CD14-positive monocyte (primary cell): Measurements from ENCODE around the gene BANP. TPM values are rescaled to one million over a fixed set of nuclear protein-coding genes. Genes with fewer than 3 reads are reported as not detected.
A peak's percentile ranks its signal among the peaks of the same experiment; 100 is the strongest.
"Not testable (repeated sequence)": the region's sequence is repeated elsewhere in the genome, so short reads cannot be mapped to it uniquely, and the experiment has no call there.

Experiments
- DNase-seq, 3 donors: peaks; one replicate each; pipeline ENCODE4 v3.0.0-alpha.2; 2011 to 2022
- H2AFZ ChIP-seq: 2 replicates; pipeline ENCODE4 v1.6.0; 2012; ENCODE audit warnings: mild to moderate bottlenecking, low read depth, low read length, inconsistent platforms; ENCODE audit not compliant: insufficient read depth, poor library complexity, severe bottlenecking
- H3K27ac ChIP-seq, 2 donors: 1 replicate in 1 of 2; 2 replicates in 1 of 2; pipeline ENCODE4 v1.5.1; 2012 to 2013; ENCODE audit warnings: low read length in 2 of 2, control low read depth in 1 of 2, inconsistent platforms in 1 of 2, low read depth in 1 of 2, mild to moderate bottlenecking in 1 of 2
- H3K27me3 ChIP-seq, 2 donors: one replicate each; pipeline versions ENCODE4 v1.6.0 to v1.6.1; 2011 to 2013; ENCODE audit warnings: low read length in 2 of 2; ENCODE audit not compliant: control insufficient read depth in 2 of 2, insufficient read depth in 2 of 2
- H3K36me3 ChIP-seq, 2 donors: replicated peaks in 1 of 2; 1 replicate in 1 of 2; 2 replicates in 1 of 2; pipeline versions ENCODE4 v1.5.1 to v1.6.1; 2012 to 2013; ENCODE audit warnings: low read length in 2 of 2, control low read depth in 1 of 2, inconsistent platforms in 1 of 2, mild to moderate bottlenecking in 1 of 2; ENCODE audit not compliant: insufficient read depth in 2 of 2, control insufficient read depth in 1 of 2
- H3K4me1 ChIP-seq, 2 donors: 1 replicate in 1 of 2; 2 replicates in 1 of 2; pipeline versions ENCODE4 v1.5.1 to v1.6.1; 2012 to 2013; ENCODE audit warnings: low read length in 2 of 2, control low read depth in 1 of 2, inconsistent platforms in 1 of 2, mild to moderate bottlenecking in 1 of 2, moderate library complexity in 1 of 2; ENCODE audit not compliant: insufficient read depth in 2 of 2, control insufficient read depth in 1 of 2
- H3K4me2 ChIP-seq: replicated peaks from 2 replicates; pipeline ENCODE3; 2012; ENCODE audit warnings: low read length, moderate library complexity, mild to moderate bottlenecking; ENCODE audit not compliant: poor library complexity, severe bottlenecking; ENCODE audit errors: extremely low read depth
- H3K4me3 ChIP-seq, 3 experiments: fragments of 200-600 bp in 1 of 3; sonication (generic) in 1 of 3; replicated peaks in 1 of 3; 1 replicate in 2 of 3; 2 replicates in 1 of 3; pipeline ENCODE4 v1.5.1; 2011 to 2013; ENCODE audit warnings: low read length in 3 of 3, mild to moderate bottlenecking in 3 of 3, control low read depth in 2 of 3, low read depth in 2 of 3, inconsistent platforms in 1 of 3, moderate library complexity in 1 of 3
- H3K79me2 ChIP-seq: 2 replicates; pipeline ENCODE4 v1.6.0; 2012; ENCODE audit warnings: mild to moderate bottlenecking, control low read depth, inconsistent platforms, low read length, moderate library complexity; ENCODE audit not compliant: insufficient read depth
- H3K9ac ChIP-seq: 2 replicates; pipeline ENCODE4 v1.6.0; 2017; ENCODE audit warnings: low read length, mild to moderate bottlenecking; ENCODE audit not compliant: insufficient read depth, poor library complexity, severe bottlenecking
- H3K9me3 ChIP-seq, 2 donors: replicated peaks in 1 of 2; 1 replicate in 1 of 2; 2 replicates in 1 of 2; pipeline versions ENCODE4 v1.5.1 to v1.6.1; 2012 to 2013; ENCODE audit warnings: low read length in 2 of 2, control low read depth in 1 of 2; ENCODE audit not compliant: control insufficient read depth in 1 of 2, insufficient read depth in 1 of 2
- H4K20me1 ChIP-seq: 2 replicates; pipeline ENCODE4 v1.6.0; 2012; ENCODE audit warnings: mild to moderate bottlenecking, low read length, control low read depth, moderate library complexity; ENCODE audit not compliant: insufficient read depth
- H3K27ac Mint-ChIP-seq, 7 donors: one replicate each; pipeline ENCODE4 v1.8.0; 2020; ENCODE audit warnings: mild to moderate bottlenecking in 7 of 7, mixed read lengths in 7 of 7, moderate library complexity in 6 of 7, inconsistent platforms in 2 of 7
- H3K27me3 Mint-ChIP-seq, 3 donors: one replicate each; pipeline ENCODE4 v1.8.0; 2021 to 2022; ENCODE audit warnings: low read depth in 3 of 3, mild to moderate bottlenecking in 3 of 3, mixed read lengths in 3 of 3, moderate library complexity in 3 of 3, inconsistent platforms in 1 of 3
- H3K36me3 Mint-ChIP-seq, 2 donors: one replicate each; pipeline ENCODE4 v1.8.0; 2020; ENCODE audit warnings: mixed read lengths in 2 of 2, inconsistent platforms in 1 of 2, mild to moderate bottlenecking in 1 of 2
- H3K4me1 Mint-ChIP-seq: one replicate; pipeline ENCODE4 v1.8.0; 2020; ENCODE audit warnings: mild to moderate bottlenecking, mixed read lengths
- H3K4me3 Mint-ChIP-seq, 2 donors: one replicate each; pipeline ENCODE4 v1.8.0; 2020; ENCODE audit warnings: mild to moderate bottlenecking in 2 of 2, mixed read lengths in 2 of 2, moderate library complexity in 1 of 2
- H3K9me3 Mint-ChIP-seq, 7 donors: one replicate each; pipeline ENCODE4 v1.8.0; 2020 to 2022; ENCODE audit warnings: mixed read lengths in 7 of 7, mild to moderate bottlenecking in 6 of 7, moderate library complexity in 6 of 7, inconsistent platforms in 2 of 7
- WGBS: methylation state at CpG from one replicate; pipeline ENCODE4 v1.1.5; 2013; ENCODE audit warnings: missing lambda C conversion rate; ENCODE audit not compliant: insufficient coverage; 5-methylcytosine and 5-hydroxymethylcytosine counted together
- intact Hi-C, 2 donors: fragments of 100-400 bp; cut with micrococcal nuclease; formaldehyde crosslinking; loops; one replicate each; pipeline versions ENCODE4 v1.15.0 to v1.15.1; 2023
- polyA plus RNA-seq, 3 donors: library from polyadenylated mRNA; depleted of rRNA in 1 of 3; unstranded in 2 of 3; stranded (reverse) in 1 of 3; fragments of 300-500 nt in 2 of 3; fragments of >200 nt in 1 of 3; fragmentation: Illumina TruSeq in 2 of 3; gene quantifications; 1 replicate in 2 of 3; 2 replicates in 1 of 3; pipeline ENCODE4 v1.2.3, GENCODE V29; 2012 to 2021
- TF ChIP-seq, protein P1 (sequence below): fragments of 200-600 bp; IDR thresholded peaks from one replicate; pipeline ENCODE4 v1.8.0; 2022; ENCODE audit warnings: antibody characterized with exemption, mild to moderate bottlenecking

Gene BANP
- polyA plus RNA-seq, 3 donors = 10.1 to 40.9 (median 11.7) TPM

DNA sequence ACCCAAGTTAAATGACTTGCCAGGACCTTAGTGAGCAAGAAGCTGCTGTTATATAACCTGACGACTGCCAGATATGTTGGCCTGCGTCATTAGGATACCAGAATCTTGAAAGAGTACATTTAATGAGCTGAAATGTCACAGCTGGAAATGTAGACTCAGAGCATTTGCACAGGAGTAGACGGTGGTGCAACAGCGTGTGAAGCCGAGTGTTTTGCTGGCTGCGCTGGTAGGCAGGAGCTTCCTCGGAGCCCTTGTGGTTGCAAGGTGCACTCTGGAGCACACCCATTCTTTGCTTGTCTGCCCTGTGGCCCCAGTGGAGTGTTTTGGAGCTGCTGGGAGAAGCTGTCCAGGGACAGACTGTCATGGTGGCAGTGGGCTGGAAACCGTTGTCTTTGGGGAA, 79.3 kb downstream of the BANP start:
- Mint-ChIP-seq H3K27me3 (no peaks in the 10 kb centered on the region), H3K4me1 (peaks cover 10% of the 10 kb centered on the region), H3K27ac (no peak overlapping the region), H3K36me3 (peaks cover 72 to 90% of the 10 kb centered on the region in 2 donors), H3K9me3 (peaks cover 0 to 3% (median 0%) of the 10 kb centered on the region in 7 donors), H3K4me3 (no peak overlapping the region)
- peaks cover 9 to 10% of the 10 kb centered on the region in 2 donors for H3K4me1 ChIP-seq
- H3K9ac ChIP-seq = no peak overlapping the region
- 95% methylated on average over 8 of the region's 8 CpGs for WGBS
- no peaks in the 10 kb centered on the region for H3K27me3 ChIP-seq
- no peaks in the 10 kb centered on the region for H3K79me2 ChIP-seq
- DNase-seq = no peak
- peaks cover 11% of the 10 kb centered on the region for H4K20me1 ChIP-seq
- intact Hi-C loops = no loop called here
- peaks cover 36 to 58% of the 10 kb centered on the region in 2 donors for H3K36me3 ChIP-seq
- TF ChIP-seq, protein P1, sequence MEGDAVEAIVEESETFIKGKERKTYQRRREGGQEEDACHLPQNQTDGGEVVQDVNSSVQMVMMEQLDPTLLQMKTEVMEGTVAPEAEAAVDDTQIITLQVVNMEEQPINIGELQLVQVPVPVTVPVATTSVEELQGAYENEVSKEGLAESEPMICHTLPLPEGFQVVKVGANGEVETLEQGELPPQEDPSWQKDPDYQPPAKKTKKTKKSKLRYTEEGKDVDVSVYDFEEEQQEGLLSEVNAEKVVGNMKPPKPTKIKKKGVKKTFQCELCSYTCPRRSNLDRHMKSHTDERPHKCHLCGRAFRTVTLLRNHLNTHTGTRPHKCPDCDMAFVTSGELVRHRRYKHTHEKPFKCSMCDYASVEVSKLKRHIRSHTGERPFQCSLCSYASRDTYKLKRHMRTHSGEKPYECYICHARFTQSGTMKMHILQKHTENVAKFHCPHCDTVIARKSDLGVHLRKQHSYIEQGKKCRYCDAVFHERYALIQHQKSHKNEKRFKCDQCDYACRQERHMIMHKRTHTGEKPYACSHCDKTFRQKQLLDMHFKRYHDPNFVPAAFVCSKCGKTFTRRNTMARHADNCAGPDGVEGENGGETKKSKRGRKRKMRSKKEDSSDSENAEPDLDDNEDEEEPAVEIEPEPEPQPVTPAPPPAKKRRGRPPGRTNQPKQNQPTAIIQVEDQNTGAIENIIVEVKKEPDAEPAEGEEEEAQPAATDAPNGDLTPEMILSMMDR = no peak
- no peak overlapping the region for H3K27ac ChIP-seq
- no peak overlapping the region for H3K4me2 ChIP-seq
- H3K9me3 ChIP-seq = no peaks in the 10 kb centered on the region
- no peak overlapping the region for H3K4me3 ChIP-seq
- H2AFZ ChIP-seq = no peak overlapping the region

DNA sequence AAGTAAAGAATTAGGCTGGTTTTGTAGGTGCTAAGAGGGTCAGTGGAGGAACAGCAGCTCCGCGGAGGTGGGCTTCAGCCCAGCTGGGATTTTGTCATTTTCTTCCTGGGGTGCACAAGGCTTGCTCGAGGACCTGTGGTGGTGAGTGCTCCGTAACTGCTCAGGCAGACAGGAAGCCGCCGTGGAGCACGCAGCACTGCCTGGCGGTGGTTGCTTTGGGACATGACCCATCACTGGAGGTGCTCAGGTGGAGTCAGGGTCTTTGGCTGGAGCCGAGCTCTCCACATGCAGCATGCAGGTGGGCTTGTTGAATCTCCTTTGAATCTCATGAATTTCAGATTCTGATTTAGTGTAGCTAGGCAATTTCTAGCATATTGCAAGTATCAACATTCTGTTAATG, 79.7 kb downstream of the BANP start:
- H3K9me3 ChIP-seq, H3K4me2 ChIP-seq, DNase-seq, H3K4me1 Mint-ChIP-seq, H3K4me1 ChIP-seq, H3K27ac Mint-ChIP-seq, H3K27ac ChIP-seq, H3K27me3 Mint-ChIP-seq, H2AFZ ChIP-seq, H3K27me3 ChIP-seq, H3K79me2 ChIP-seq, H3K9me3 Mint-ChIP-seq, H4K20me1 ChIP-seq, H3K4me3 ChIP-seq, intact Hi-C loops, H3K9ac ChIP-seq, H3K4me3 Mint-ChIP-seq: not testable (repeated sequence)
- WGBS = 97% methylated on average over 9 of the region's 9 CpGs
- peaks cover 75 to 94% of the 10 kb centered on the region in 2 donors for H3K36me3 Mint-ChIP-seq
- H3K36me3 ChIP-seq = peaks cover 40 to 63% of the 10 kb centered on the region in 2 donors

DNA sequence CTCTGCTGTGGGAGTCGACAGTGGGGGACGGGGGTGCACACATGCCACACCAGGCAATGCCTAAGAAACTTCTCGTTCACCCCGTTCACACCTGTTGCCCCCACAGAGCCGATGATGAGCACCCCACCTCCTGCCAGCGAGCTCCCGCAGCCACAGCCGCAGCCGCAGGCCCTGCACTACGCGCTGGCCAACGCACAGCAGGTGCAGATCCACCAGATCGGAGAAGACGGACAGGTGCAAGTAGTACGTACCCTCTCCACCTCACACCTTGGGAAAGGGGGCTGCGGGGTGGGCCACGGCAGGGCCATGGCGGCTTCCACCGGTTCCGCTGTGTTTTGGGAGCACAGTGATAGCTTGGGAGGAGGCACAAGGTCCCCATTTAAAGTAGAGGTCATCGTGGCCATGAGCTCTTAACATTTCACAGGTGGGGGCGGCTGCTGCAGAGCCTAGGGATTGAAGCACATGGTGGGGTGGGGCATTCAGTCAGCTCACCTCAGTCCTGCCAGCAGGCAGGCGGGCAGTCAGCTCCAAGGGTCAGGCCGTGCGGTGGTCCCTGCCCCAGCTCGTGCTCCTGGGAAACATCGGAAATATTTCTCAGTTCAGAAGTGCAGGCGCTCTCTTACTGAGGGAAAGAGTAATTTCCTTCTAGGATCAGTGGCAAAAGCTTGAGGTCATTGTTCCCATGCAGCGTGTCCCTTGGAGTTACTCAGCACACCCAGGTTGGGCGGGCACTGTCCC, 81.9 kb downstream of the BANP start:
- H3K79me2 ChIP-seq, H4K20me1 ChIP-seq, H3K4me3 ChIP-seq, H3K27me3 Mint-ChIP-seq, H3K27ac ChIP-seq, H3K9ac ChIP-seq, H2AFZ ChIP-seq, H3K4me1 ChIP-seq, H3K9me3 Mint-ChIP-seq, H3K9me3 ChIP-seq, H3K4me3 Mint-ChIP-seq, intact Hi-C loops, H3K27me3 ChIP-seq, H3K4me2 ChIP-seq, DNase-seq, H3K4me1 Mint-ChIP-seq: not testable (repeated sequence)
- 95% methylated on average over 22 of the region's 30 CpGs for WGBS
- Mint-ChIP-seq H3K36me3 (peaks cover 77 to 93% of the 10 kb centered on the region in 2 donors), H3K27ac (peak overlapping the region in 2 of 7 donors; percentile 58 to 73)
- peaks cover 42 to 70% of the 10 kb centered on the region in 2 donors for H3K36me3 ChIP-seq
